TTC549 (cell line): Measurements from ENCODE around the gene SULT1C4.
"Not testable (repeated sequence)": the region's sequence is repeated elsewhere in the genome, so short reads cannot be mapped to it uniquely, and the experiment has no call there.

Experiments used
- FAIRE-seq: peaks from 2 replicates; lab custom pipeline; 2012; peaks lifted over from hg19 to GRCh38; lab: Jason Lieb, UNC

Gene SULT1C4

GRCh38 chr2:108377815-108378630 lies at the start of gene SULT1C4:
SULT1C4 (plus strand) TSS chr2:108377954; CDS start chr2:108378338, 384 bp downstream.
- no peak for FAIRE-seq

GRCh38 chr2:108329771-108330170 lies 48.0 kb upstream of the SULT1C4 start:
- no peak for FAIRE-seq

GRCh38 chr2:108330979-108331378 lies 46.8 kb upstream of the SULT1C4 start:
- FAIRE-seq: no peak

- FAIRE-seq: no peak
Measured at GRCh38 chr2:108345951-108346350, 31.8 kb upstream of the SULT1C4 start.

- no peak for FAIRE-seq
Measured at GRCh38 chr2:108346827-108347226, 30.9 kb upstream of the SULT1C4 start.

GRCh38 chr2:108347786-108348185 lies 30.0 kb upstream of the SULT1C4 start:
- FAIRE-seq: no peak

- no peak for FAIRE-seq
Measured at GRCh38 chr2:108348816-108349570, 28.8 kb upstream of the SULT1C4 start.

- FAIRE-seq: no peak
Measured at GRCh38 chr2:108349571-108349928, 28.2 kb upstream of the SULT1C4 start.

- no peak for FAIRE-seq
Measured at GRCh38 chr2:108351889-108352288, 25.9 kb upstream of the SULT1C4 start.

GRCh38 chr2:108354136-108354535 lies 23.6 kb upstream of the SULT1C4 start:
- FAIRE-seq: no peak

GRCh38 chr2:108355906-108356734 lies 21.6 kb upstream of the SULT1C4 start:
- no peak for FAIRE-seq

GRCh38 chr2:108359336-108359735 lies 18.4 kb upstream of the SULT1C4 start:
- FAIRE-seq: not testable (repeated sequence)

- FAIRE-seq: no peak
Measured at GRCh38 chr2:108360776-108361468, 16.8 kb upstream of the SULT1C4 start.

- no peak for FAIRE-seq
Measured at GRCh38 chr2:108363024-108363907, 14.5 kb upstream of the SULT1C4 start.

- no peak for FAIRE-seq
Measured at GRCh38 chr2:108363908-108364225, 13.9 kb upstream of the SULT1C4 start.

GRCh38 chr2:108364676-108365297 lies 13.0 kb upstream of the SULT1C4 start:
- no peak for FAIRE-seq

- no peak for FAIRE-seq
Measured at GRCh38 chr2:108365656-108366055, 12.1 kb upstream of the SULT1C4 start.

GRCh38 chr2:108367014-108367413 lies 10.7 kb upstream of the SULT1C4 start:
- FAIRE-seq: no peak

- FAIRE-seq: no peak
Measured at GRCh38 chr2:108367561-108368175, 10.1 kb upstream of the SULT1C4 start.

GRCh38 chr2:108369153-108369552 lies 8.6 kb upstream of the SULT1C4 start:
- no peak for FAIRE-seq
